ENCODE measurements around the gene SUN1. TPM values are rescaled to one million over a fixed set of nuclear protein-coding genes. Genes with fewer than 3 reads are reported as not detected.

SUN1 gene
- total RNA-seq, 1 experiment from 2014 or later, result 181 TPM

- Histone ChIP-seq H3K36me3 (ENCODE audit: control insufficient read depth in 1 of 2, insufficient read depth in 2 of 2, low read length in 2 of 2) (no peaks in the 10 kb centered on the region), H2AFZ (ENCODE audit: low read depth, low read length, poor library complexity, severe bottlenecking) (no peak overlapping the region), H3K27ac (ENCODE audit: low read depth, low read length) (no peak overlapping the region), H3K4me2 (ENCODE audit: low read length) (no peak overlapping the region), H4K20me1 (ENCODE audit: insufficient read depth) (no peaks in the 10 kb centered on the region), H3K27me3 (ENCODE audit: insufficient read depth, low read length) (no peaks in the 10 kb centered on the region), H3K4me3 (replicated peaks in 1 of 2; ENCODE audit: low read depth in 1 of 2, low read length in 2 of 2) (no peak overlapping the region), H3K9me2 (ENCODE audit: insufficient read depth) (no peaks in the 10 kb centered on the region), H3K9ac (ENCODE audit: low read length) (no peak overlapping the region), H3K4me1 (ENCODE audit: control insufficient read depth in 1 of 2, insufficient read depth in 2 of 2, low read length in 2 of 2) (no peaks in the 10 kb centered on the region), H3K9me3 (ENCODE audit: control insufficient read depth in 1 of 2, insufficient read depth in 1 of 2, low read depth in 1 of 2, low read length in 2 of 2) (no peaks in the 10 kb centered on the region), H3K79me2 (ENCODE audit: insufficient read depth, low read length) (no peaks in the 10 kb centered on the region)
- ATAC-seq (no peak), DNase-seq (ENCODE audit: low read depth, low spot score) (no peak)
- intact Hi-C loops (cut with micrococcal nuclease), result no loop called here
- TF ChIP-seq ATF3 (IDR thresholded peaks at IDR 0.05) (no peak), SIN3A (IDR thresholded peaks at IDR 0.05; ENCODE audit: low read depth) (no peak), SRF (IDR thresholded peaks at IDR 0.05; ENCODE audit: low read depth) (no peak), EGR1 (IDR thresholded peaks at IDR 0.05; ENCODE audit: low read depth) (no peak), JUND (IDR thresholded peaks at IDR 0.05) (no peak), POLR2AphosphoS5 (IDR thresholded peaks at IDR 0.05; ENCODE audit: low read depth, low read length) (no peak), CEBPB (IDR thresholded peaks at IDR 0.05; ENCODE audit: low read depth) (no peak), CBX3 (IDR thresholded peaks at IDR 0.05; ENCODE audit: low read depth) (no peak), FOSL1 (IDR thresholded peaks at IDR 0.05; ENCODE audit: low read depth) (no peak), EZH2phosphoT487 (IDR thresholded peaks at IDR 0.05; ENCODE audit: borderline replicate concordance) (no peak), EZH2 (IDR thresholded peaks at IDR 0.05) (no peak), RAD21 (IDR thresholded peaks at IDR 0.05; ENCODE audit: low read depth) (no peak), ZFX (IDR thresholded peaks at IDR 0.05) (no peak), CTCF (IDR thresholded peaks at IDR 0.05 in 2 of 3, conservative IDR thresholded peaks at IDR 0.05 in 1 of 3; ENCODE audit: borderline replicate concordance in 1 of 3, insufficient read depth in 1 of 3, low read depth in 2 of 3, low read length in 2 of 3) (no peak), SP1 (IDR thresholded peaks at IDR 0.05; ENCODE audit: low read depth) (no peak), MAX (IDR thresholded peaks at IDR 0.05) (no peak), REST (IDR thresholded peaks at IDR 0.05; ENCODE audit: low read depth) (no peak), ZBTB33 (IDR thresholded peaks at IDR 0.05; ENCODE audit: extremely low read depth, insufficient replicate concordance, low read length) (no peak), ZNF274 (IDR thresholded peaks at IDR 0.05; ENCODE audit: low read depth, low read length) (no peak), TCF7L2 (IDR thresholded peaks at IDR 0.05; ENCODE audit: borderline replicate concordance, extremely low read depth, insufficient read depth, insufficient read length) (no peak)
- CTCF ChIA-PET, result no interaction called here
- POLR2A ChIA-PET, result no interaction called here
- RAD21 ChIA-PET (ENCODE audit: low non-redundant PET in 1 of 2, low total read pairs in 2 of 2, uncharacterized antibody in 2 of 2, unreplicated experiment in 2 of 2), result no interaction called here
- BruUV-seq (replicated peaks), result no TSS peak
These were observed 37.5 kb upstream of the SUN1 start for GRCh38 chr7:794671-795329.
